Skeletal muscle tissue (tissue), 4 donors: ENCODE data around the gene STAG1. TPM values are rescaled to one million over a fixed set of nuclear protein-coding genes. Genes with fewer than 3 reads are reported as not detected.
"Not testable (repeated sequence)": the region's sequence is repeated elsewhere in the genome, so short reads cannot be mapped to it uniquely, and the experiment has no call there.

ENCODE experiments used
- H3K27ac ChIP-seq: one replicate; pipeline ENCODE4 v1.7.0; 2013; ENCODE audit warnings: mild to moderate bottlenecking, low read depth, low read length, inconsistent platforms
- H3K27me3 ChIP-seq, 3 donors: one replicate each; pipeline ENCODE4 v1.7.0; 2013; ENCODE audit warnings: low read length in 3 of 3; ENCODE audit not compliant: control insufficient read depth in 3 of 3, insufficient read depth in 3 of 3
- H3K36me3 ChIP-seq, 3 donors: one replicate each; pipeline ENCODE4 v1.7.0; 2013; ENCODE audit warnings: low read length in 3 of 3; ENCODE audit not compliant: control insufficient read depth in 3 of 3, insufficient read depth in 3 of 3
- H3K4me1 ChIP-seq, 3 donors: one replicate each; pipeline ENCODE4 v1.7.0; 2013; ENCODE audit warnings: low read length in 3 of 3, mild to moderate bottlenecking in 3 of 3; ENCODE audit not compliant: control insufficient read depth in 3 of 3, insufficient read depth in 3 of 3
- H3K4me3 ChIP-seq, 3 donors: one replicate each; pipeline ENCODE4 v1.7.0; 2013; ENCODE audit warnings: low read length in 3 of 3
- H3K9ac ChIP-seq, 3 donors: one replicate each; pipeline ENCODE4 v1.7.0; 2013; ENCODE audit warnings: low read length in 3 of 3, mild to moderate bottlenecking in 3 of 3, moderate library complexity in 2 of 3, low read depth in 1 of 3
- H3K9me3 ChIP-seq, 3 donors: one replicate each; pipeline ENCODE4 v1.7.0; 2013; ENCODE audit warnings: low read length in 3 of 3; ENCODE audit not compliant: control insufficient read depth in 3 of 3
- total RNA-seq: library from RNA; depleted of rRNA; stranded (reverse); fragments of >200 nt; gene quantifications from one replicate; pipeline ENCODE4 v1.2.3, GENCODE V29; 2014
- donor health status: Osteomylitis.

The STAG1 gene
- total RNA-seq, 1 donor from 2014 or later: 68.4 TPM

DNA sequence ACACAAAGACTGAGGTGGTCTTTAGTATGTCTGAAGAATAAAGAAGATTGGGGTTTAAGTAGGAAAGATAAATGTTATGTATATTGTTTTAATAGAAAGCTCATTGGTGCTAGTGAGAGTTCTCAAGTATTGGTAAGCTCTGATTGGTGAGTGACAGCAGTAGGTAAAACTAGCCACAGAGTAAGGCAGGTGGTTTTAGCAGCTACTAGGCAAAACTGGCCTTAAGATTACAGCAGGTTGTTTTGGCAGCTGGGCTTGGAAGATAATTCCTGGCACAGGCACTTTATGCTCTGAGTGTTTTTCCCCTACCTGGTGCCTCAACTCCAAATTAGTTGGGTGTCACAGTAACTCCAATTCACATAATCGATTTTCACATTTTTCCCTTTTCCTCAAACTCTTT is 66.3 kb downstream of the STAG1 start:
- Histone ChIP-seq H3K9ac (no peak overlapping the region), H3K9me3 (no peaks in the 10 kb centered on the region), H3K36me3 (no peaks in the 10 kb centered on the region), H3K4me1 (peaks cover 0 to 2% (median 0%) of the 10 kb centered on the region in 3 donors), H3K4me3 (no peak overlapping the region), H3K27me3 (no peaks in the 10 kb centered on the region), H3K27ac (no peak overlapping the region)

DNA sequence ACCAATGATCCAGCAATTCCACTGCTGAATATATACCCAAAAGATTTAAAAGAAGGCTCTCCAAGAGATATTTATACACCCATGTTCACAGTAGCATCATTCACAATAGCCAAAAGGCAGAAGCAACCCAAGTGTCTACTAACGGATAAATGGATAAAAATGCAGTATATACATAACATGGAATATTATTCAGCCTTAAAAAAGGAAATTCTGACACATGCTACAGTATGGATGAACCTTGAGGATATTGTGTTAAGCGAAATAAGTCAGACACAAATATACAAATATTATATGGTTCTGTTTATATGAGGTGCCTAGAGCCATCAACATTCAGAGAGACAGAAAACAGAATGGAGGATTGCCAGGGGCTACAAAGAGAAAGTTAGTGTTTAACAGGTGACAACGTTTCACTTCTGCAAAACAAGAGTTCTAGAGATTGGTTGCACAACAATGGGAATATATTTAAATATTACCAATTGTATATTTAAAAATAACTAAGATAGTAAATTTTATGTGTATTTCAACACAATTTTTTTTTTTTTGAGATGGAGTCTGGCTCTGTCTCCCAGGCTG is 69.4 kb downstream of the STAG1 start:
- H3K4me1 ChIP-seq: no peaks in the 10 kb centered on the region
- H3K9ac ChIP-seq: no peak overlapping the region
- no peak overlapping the region for H3K4me3 ChIP-seq
- no peaks in the 10 kb centered on the region for H3K36me3 ChIP-seq
- H3K27me3 ChIP-seq: no peaks in the 10 kb centered on the region
- no peak overlapping the region for H3K27ac ChIP-seq
- no peaks in the 10 kb centered on the region for H3K9me3 ChIP-seq

DNA sequence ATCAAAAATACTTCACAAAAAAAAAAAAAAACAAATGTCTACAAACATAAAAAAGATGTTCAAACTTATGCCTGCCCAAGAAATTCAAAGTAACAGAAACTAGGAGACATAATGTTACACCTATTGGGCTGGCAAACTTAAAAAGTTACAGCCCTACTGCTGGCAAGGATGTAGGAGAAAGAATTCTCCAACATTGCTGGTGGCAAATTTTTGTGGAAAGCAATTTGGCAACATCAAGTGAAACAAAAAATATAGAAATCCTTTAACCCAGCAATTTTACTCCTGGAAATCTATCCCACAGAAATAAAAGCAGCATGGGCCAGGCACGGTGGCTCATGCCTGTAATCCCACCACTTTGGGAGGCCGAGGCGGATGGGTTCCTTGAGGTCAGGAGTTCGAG is 73.2 kb downstream of the STAG1 start:
- H3K9ac ChIP-seq: no peak overlapping the region
- H3K4me1 ChIP-seq: no peaks in the 10 kb centered on the region
- H3K9me3 ChIP-seq: no peaks in the 10 kb centered on the region
- no peaks in the 10 kb centered on the region for H3K27me3 ChIP-seq
- H3K36me3 ChIP-seq: no peaks in the 10 kb centered on the region
- H3K4me3 ChIP-seq: no peak overlapping the region
- H3K27ac ChIP-seq: no peak overlapping the region

DNA sequence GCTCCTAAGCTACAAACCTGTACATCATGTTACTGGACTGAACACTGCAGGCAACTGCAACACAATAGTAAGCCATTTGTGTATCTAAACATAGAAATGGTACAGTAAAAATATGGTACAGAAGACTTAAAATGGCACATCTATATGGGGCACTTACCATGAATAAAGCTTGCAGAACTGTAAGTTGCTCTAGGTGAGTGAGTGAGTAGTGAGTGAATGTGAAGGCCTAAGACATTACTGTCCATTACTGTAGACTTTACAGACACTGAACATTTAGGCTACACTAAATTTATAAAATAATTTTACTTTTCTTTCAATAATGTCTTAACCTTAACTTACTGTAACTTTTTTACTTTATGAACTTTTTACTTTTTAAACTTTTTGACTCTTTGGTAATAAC is 76.2 kb downstream of the STAG1 start:
- Histone ChIP-seq H3K27me3 (no peaks in the 10 kb centered on the region), H3K4me1 (no peaks in the 10 kb centered on the region), H3K27ac (no peak overlapping the region), H3K9ac (no peak overlapping the region), H3K9me3 (no peaks in the 10 kb centered on the region), H3K4me3 (no peak overlapping the region), H3K36me3 (no peaks in the 10 kb centered on the region)

GRCh38 chr3:136675150-136675858 is 76.9 kb downstream of the STAG1 start:
- H3K9me3 ChIP-seq: no peaks in the 10 kb centered on the region
- no peak overlapping the region for H3K4me3 ChIP-seq
- H3K36me3 ChIP-seq: no peaks in the 10 kb centered on the region
- H3K27ac ChIP-seq: no peak overlapping the region
- H3K4me1 ChIP-seq: no peaks in the 10 kb centered on the region
- no peaks in the 10 kb centered on the region for H3K27me3 ChIP-seq
- no peak overlapping the region for H3K9ac ChIP-seq

DNA sequence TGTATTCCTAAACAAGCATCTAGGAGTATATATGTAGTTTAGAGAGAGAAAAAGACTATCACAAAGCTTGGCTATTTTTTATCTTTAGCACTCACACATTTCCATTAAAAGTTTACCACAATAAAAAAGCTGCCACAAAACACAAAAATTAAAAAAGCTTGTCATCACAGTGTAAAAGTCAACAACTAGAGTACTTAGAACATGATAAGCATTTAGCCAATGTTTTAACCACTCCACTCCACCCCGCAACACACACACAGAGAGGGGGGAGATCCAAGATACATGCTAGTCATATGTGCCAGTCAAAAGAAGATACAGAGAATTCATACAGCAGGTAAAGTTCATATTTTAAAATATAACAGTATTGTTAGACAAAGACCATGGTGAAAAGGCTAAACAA is 79.7 kb downstream of the STAG1 start:
- Histone ChIP-seq H3K36me3 (no peaks in the 10 kb centered on the region), H3K9me3 (no peaks in the 10 kb centered on the region), H3K27me3 (no peaks in the 10 kb centered on the region), H3K4me3 (no peak overlapping the region), H3K4me1 (no peaks in the 10 kb centered on the region), H3K9ac (no peak overlapping the region), H3K27ac (no peak overlapping the region)

DNA sequence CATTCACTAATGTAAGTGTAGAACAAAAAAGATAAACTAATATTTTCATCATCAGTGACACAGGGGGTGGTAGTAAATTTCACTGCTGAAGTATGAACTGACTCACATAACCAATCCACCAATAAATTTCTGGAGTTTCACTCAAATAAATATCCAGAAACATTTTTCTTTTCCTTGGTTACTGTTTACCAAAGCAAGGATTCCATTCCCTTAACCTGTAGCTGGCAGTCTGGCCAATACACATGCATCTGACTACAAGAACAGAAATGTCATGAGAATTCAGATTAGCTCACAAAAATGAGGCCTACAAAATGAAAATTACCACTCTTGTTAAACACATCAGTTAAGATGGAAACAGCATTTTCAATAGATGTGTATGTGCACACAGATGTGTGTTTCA is 80.3 kb downstream of the STAG1 start:
- H3K36me3 ChIP-seq: no peaks in the 10 kb centered on the region
- no peak overlapping the region for H3K9ac ChIP-seq
- no peak overlapping the region for H3K4me3 ChIP-seq
- no peaks in the 10 kb centered on the region for H3K9me3 ChIP-seq
- no peak overlapping the region for H3K27ac ChIP-seq
- no peaks in the 10 kb centered on the region for H3K4me1 ChIP-seq
- no peaks in the 10 kb centered on the region for H3K27me3 ChIP-seq

- no peaks in the 10 kb centered on the region for H3K27me3 ChIP-seq
Measured at GRCh38 chr3:136670166-136670565, 82.0 kb downstream of the STAG1 start.

GRCh38 chr3:136667081-136667480 is 85.1 kb downstream of the STAG1 start:
- Histone ChIP-seq H3K9ac (no peak overlapping the region), H3K4me1 (peaks cover 0 to 4% (median 0%) of the 10 kb centered on the region in 3 donors), H3K36me3 (no peaks in the 10 kb centered on the region), H3K9me3 (no peaks in the 10 kb centered on the region), H3K27ac (no peak overlapping the region), H3K4me3 (no peak overlapping the region), H3K27me3 (no peaks in the 10 kb centered on the region)

More at GRCh38 chr3:136670166-136670565, 82.0 kb downstream of the STAG1 start:
- Histone ChIP-seq H3K4me3 (no peak overlapping the region), H3K9me3 (no peaks in the 10 kb centered on the region), H3K27ac (no peak overlapping the region), H3K36me3 (no peaks in the 10 kb centered on the region), H3K4me1 (no peaks in the 10 kb centered on the region), H3K9ac (no peak overlapping the region)

GRCh38 chr3:136666301-136666700 is 85.9 kb downstream of the STAG1 start:
- H3K9ac ChIP-seq, H3K9me3 ChIP-seq, H3K4me1 ChIP-seq, H3K36me3 ChIP-seq, H3K4me3 ChIP-seq, H3K27me3 ChIP-seq, H3K27ac ChIP-seq: not testable (repeated sequence)
